ENCODE data around the gene FPGT. TPM values are rescaled to one million over a fixed set of nuclear protein-coding genes. Genes with fewer than 3 reads are reported as not detected.

FPGT gene
- total RNA-seq, 4 donors from 2014 or later = 10.9 to 24.0 (median 12.9) TPM

DNA sequence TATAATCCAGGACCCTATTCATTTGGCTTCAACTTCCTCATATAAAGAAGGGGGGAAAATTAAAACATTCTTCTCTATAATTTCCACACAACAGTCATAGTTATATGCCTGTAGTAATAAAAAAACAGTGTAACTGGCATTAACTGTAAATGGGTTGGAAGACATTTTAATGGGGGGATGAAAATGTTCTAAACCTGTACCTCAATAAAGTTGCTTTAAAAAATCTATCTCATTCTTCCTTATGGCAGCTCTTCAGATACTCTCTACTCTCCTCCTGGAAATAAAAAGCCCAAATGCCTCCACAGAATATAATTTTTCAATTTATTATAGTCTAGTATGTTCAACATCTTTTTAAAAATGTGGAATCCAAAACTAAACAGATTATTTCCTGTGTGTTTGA lies 2.7 kb upstream of the FPGT start:
- DNase-seq (ENCODE audit: low spot score) (no peak), ATAC-seq (ENCODE audit: low FRiP score) (no peak)
- TF ChIP-seq, protein P1, sequence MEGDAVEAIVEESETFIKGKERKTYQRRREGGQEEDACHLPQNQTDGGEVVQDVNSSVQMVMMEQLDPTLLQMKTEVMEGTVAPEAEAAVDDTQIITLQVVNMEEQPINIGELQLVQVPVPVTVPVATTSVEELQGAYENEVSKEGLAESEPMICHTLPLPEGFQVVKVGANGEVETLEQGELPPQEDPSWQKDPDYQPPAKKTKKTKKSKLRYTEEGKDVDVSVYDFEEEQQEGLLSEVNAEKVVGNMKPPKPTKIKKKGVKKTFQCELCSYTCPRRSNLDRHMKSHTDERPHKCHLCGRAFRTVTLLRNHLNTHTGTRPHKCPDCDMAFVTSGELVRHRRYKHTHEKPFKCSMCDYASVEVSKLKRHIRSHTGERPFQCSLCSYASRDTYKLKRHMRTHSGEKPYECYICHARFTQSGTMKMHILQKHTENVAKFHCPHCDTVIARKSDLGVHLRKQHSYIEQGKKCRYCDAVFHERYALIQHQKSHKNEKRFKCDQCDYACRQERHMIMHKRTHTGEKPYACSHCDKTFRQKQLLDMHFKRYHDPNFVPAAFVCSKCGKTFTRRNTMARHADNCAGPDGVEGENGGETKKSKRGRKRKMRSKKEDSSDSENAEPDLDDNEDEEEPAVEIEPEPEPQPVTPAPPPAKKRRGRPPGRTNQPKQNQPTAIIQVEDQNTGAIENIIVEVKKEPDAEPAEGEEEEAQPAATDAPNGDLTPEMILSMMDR (IDR thresholded peaks at IDR 0.05) = no peak

DNA sequence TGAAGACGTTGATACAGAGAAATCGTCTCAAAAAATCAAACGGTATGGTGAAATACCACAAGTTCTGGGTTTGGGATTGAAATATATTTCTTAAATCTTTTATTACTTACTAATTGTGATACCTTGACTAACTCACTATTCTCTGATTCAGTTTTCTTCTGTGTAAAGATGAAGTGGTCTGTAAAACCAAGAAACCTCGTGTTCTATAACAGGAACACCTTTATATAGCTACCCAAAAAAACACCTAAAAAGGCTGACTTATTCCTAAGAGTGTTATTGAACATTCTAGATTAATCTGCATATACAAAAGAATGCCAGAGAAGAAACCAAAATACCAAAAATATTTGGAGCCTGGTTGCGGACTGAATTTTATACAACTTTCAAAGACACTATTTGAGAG lies 787 bp upstream of the FPGT start:
- TF ChIP-seq, protein P1 (IDR thresholded peaks at IDR 0.05) = no peak
- DNase-seq (ENCODE audit: low spot score) (no peak), ATAC-seq (ENCODE audit: low FRiP score) (no peak)

DNA sequence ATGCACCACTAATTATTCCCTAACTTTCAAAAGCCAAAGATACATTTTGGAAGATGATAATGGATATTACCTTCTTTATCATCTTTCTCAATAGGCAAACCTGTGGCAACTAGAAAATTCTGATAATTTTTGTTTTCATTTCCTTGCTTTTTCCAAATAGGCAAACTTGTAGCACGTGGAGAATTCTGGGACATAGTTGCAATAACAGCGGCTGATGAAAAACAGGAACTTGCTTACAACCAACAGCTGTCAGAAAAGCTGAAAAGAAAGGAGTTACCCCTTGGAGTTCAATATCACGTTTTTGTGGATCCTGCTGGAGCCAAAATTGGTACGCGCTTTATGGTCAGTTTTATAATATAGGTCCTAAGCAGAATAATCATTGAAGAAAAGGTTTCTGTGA lies 1.5 kb downstream of the FPGT start:
- TF ChIP-seq, protein P1 (IDR thresholded peaks at IDR 0.05) = no peak
- DNase-seq (ENCODE audit: low spot score) (no peak), ATAC-seq (ENCODE audit: low FRiP score) (no peak)

DNA sequence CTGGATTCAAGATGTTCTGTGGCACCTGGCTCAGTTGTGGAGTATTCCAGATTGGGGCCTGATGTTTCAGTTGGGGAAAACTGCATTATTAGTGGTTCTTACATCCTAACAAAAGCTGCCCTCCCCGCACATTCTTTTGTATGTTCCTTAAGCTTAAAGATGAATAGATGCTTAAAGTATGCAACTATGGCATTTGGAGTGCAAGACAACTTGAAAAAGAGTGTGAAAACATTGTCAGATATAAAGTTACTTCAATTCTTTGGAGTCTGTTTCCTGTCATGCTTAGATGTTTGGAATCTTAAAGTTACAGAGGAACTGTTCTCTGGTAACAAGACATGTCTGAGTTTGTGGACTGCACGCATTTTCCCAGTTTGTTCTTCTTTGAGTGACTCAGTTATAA lies 7.2 kb downstream of the FPGT start:
- DNase-seq (ENCODE audit: low spot score) (no peak), ATAC-seq (ENCODE audit: low FRiP score) (no peak)
- TF ChIP-seq, protein P1 (IDR thresholded peaks at IDR 0.05) = no peak

DNA sequence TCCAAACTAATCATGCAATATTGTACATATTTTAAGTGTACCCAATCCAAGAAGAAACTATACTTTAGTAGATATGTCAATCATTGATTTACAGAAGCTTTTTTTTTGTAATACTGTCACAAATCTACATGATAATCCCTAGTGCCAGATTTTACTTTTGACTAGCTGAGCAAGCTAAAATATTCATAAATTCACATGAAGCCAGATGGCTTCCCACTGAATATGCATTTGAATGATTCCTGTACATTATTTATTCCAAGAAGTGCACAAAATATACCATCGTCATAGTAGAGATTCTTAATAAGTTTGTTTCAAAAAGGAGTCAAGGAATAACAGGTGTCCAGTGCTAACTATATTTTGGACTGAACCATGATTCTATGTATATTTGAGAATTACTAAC lies 17.2 kb downstream of the FPGT start:
- ATAC-seq (ENCODE audit: low FRiP score) (no peak), DNase-seq (ENCODE audit: low spot score) (no peak)
- TF ChIP-seq, protein P1 (IDR thresholded peaks at IDR 0.05) = no peak

DNA sequence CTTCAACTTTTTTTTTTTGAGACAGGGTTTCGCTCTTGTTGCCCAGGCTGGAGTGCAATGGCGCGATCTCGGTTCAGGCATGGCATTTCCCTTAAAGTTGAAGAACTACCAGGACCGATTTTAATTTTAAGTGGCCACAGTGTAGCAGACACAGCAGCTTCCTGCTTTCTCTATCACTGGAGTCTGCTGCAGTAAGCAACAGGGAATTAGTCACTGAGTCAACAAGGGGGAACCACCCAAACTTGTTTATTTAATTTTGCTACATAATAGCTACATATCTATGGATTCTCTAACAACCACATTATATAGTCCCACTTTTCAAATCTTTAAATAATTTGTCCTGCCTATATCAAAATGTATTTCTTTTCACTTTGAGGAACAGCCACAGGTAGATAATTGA lies 24.7 kb downstream of the FPGT start:
- ATAC-seq (ENCODE audit: low FRiP score) (no peak), DNase-seq (ENCODE audit: low spot score) (no peak)
- TF ChIP-seq, protein P1 (IDR thresholded peaks at IDR 0.05) = no peak

DNA sequence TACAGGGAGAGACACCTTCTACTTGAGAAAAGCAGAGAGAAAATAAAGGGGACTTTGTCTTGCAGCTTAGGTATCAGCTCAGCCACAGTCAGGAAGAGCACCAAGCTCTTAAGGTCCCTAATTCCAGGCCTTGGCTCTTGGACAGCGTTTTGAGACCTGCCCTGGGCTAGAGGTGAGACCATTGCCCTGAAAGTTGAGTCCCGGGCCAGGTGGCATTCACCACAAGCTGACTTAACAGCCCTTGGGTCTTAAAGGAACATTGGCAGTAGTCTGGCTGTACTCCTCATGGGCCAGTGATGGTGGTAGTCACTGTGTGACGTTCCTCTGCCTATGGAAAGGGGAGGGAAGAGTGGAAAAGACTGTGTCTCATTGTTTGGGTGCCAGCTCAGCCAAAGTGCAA lies 25.4 kb downstream of the FPGT start:
- no peak for ATAC-seq (ENCODE audit: low FRiP score)
- DNase-seq (ENCODE audit: low spot score) = no peak
- TF ChIP-seq, protein P1 (IDR thresholded peaks at IDR 0.05) = no peak
